SK-N-SH (cell line): Measurements from ENCODE around the gene WDR49. TPM values are rescaled to one million over a fixed set of nuclear protein-coding genes. Genes with fewer than 3 reads are reported as not detected.

ENCODE experiments used
- CTCF ChIA-PET: fragments of 300-600, 350-600 bp; formaldehyde crosslinking; extraction: SDS; loops from one replicate; lab custom pipeline; 2021; lab: Yijun Ruan, JAX
- POLR2A ChIA-PET: fragments of 350-600 bp; sonication (Branson Sonifier 250); formaldehyde crosslinking; extraction: SDS; loops from one replicate; lab custom pipeline; 2020; ENCODE audit warnings: antibody characterized with exemption, inconsistent platforms; lab: Yijun Ruan, JAX
- DNase-seq: peaks from one replicate; pipeline ENCODE4 v3.0.0; 2012
- H2AFZ ChIP-seq: fragments of 200-600 bp; sonication (generic); 2 replicates; pipeline ENCODE4 v1.8.1; 2016; ENCODE audit warnings: antibody characterized with exemption, mild to moderate bottlenecking, low read depth
- H3F3A ChIP-seq: fragments of 200-600 bp; sonication (generic); replicated peaks from 2 replicates; pipeline ENCODE3; 2016; ENCODE audit warnings: antibody characterized with exemption, mild to moderate bottlenecking; ENCODE audit not compliant: insufficient read depth
- H3K27ac ChIP-seq, 2 experiments: fragments of 200-500 bp in 1 of 2; fragments of 200-600 bp in 1 of 2; sonication (Bioruptor generic) in 1 of 2; sonication (generic), shearing (Covaris generic) in 1 of 2; 2 replicates each; pipeline versions ENCODE4 v1.5.1 to v1.6.1; 2014 to 2016; ENCODE audit warnings: low read depth in 2 of 2, inconsistent platforms in 1 of 2, low read length in 1 of 2, mild to moderate bottlenecking in 1 of 2, mixed read lengths in 1 of 2
- H3K27me3 ChIP-seq: fragments of 200-600 bp; sonication (generic), shearing (Covaris generic); 2 replicates; pipeline ENCODE4 v1.6.1; 2016; ENCODE audit warnings: mixed run types; ENCODE audit not compliant: insufficient read depth
- H3K36me3 ChIP-seq, 2 experiments: fragments of 200-500 bp in 1 of 2; fragments of 200-600 bp in 1 of 2; sonication (Bioruptor generic) in 1 of 2; sonication (generic) in 1 of 2; replicated peaks in 1 of 2; 2 replicates each; pipeline versions ENCODE3 to v1.5.1; 2014 to 2016; ENCODE audit warnings: low read length in 1 of 2, mild to moderate bottlenecking in 1 of 2; ENCODE audit not compliant: insufficient read depth in 2 of 2, control insufficient read depth in 1 of 2
- H3K4me1 ChIP-seq, 2 experiments: fragments of 200-500 bp in 1 of 2; fragments of 200-600 bp in 1 of 2; sonication (Bioruptor generic) in 1 of 2; sonication (generic), shearing (Covaris generic) in 1 of 2; 2 replicates each; pipeline versions ENCODE4 v1.5.1 to v1.6.1; 2014 to 2016; ENCODE audit warnings: low read depth in 1 of 2, low read length in 1 of 2, mixed run types in 1 of 2; ENCODE audit not compliant: insufficient read depth in 2 of 2, control insufficient read depth in 1 of 2
- H3K4me2 ChIP-seq: fragments of 200-600 bp; sonication (generic), shearing (Covaris generic); 2 replicates; pipeline ENCODE4 v1.6.1; 2017; ENCODE audit warnings: mixed run types
- H3K4me3 ChIP-seq, 2 experiments: fragments of 200-500 bp in 1 of 2; fragments of 200-600 bp in 1 of 2; sonication (Bioruptor generic) in 1 of 2; sonication (generic), shearing (Covaris generic) in 1 of 2; 2 replicates each; pipeline versions ENCODE4 v1.5.1 to v1.8.1; 2014 to 2016; ENCODE audit warnings: low read depth in 2 of 2, inconsistent platforms in 1 of 2, low read length in 1 of 2, mild to moderate bottlenecking in 1 of 2, mixed read lengths in 1 of 2, moderate library complexity in 1 of 2
- H3K79me2 ChIP-seq: fragments of 200-600 bp; sonication (generic); 2 replicates; pipeline ENCODE4 v1.8.1; 2017; ENCODE audit warnings: mild to moderate bottlenecking; ENCODE audit not compliant: insufficient read depth
- H3K9ac ChIP-seq: fragments of 200-600 bp; sonication (generic); 2 replicates; pipeline ENCODE4 v1.6.1; 2017; ENCODE audit warnings: mixed run types
- H3K9me2 ChIP-seq: fragments of 200-600 bp; sonication (generic); 2 replicates; pipeline ENCODE4 v1.6.1; 2017; ENCODE audit warnings: mixed run types
- H3K9me3 ChIP-seq: fragments of 200-600 bp; sonication (generic); 2 replicates; pipeline ENCODE4 v1.6.1; 2017; ENCODE audit warnings: mixed run types, mild to moderate bottlenecking, moderate library complexity
- H4K20me1 ChIP-seq: fragments of 200-600 bp; sonication (generic); 2 replicates; pipeline ENCODE4 v1.6.1; 2017; ENCODE audit warnings: mild to moderate bottlenecking, mixed run types; ENCODE audit not compliant: insufficient read depth
- ELF1 ChIP-seq: IDR thresholded peaks from 2 replicates; pipeline ENCODE4 v1.4.0; 2012
- FOXJ3 ChIP-seq: sonication (generic); formaldehyde crosslinking; IDR thresholded peaks from 2 replicates; pipeline ENCODE4 v1.5.1; 2020; ENCODE audit warnings: mild to moderate bottlenecking, missing genetic modification reagents
- FOXM1 ChIP-seq: IDR thresholded peaks from 2 replicates; pipeline ENCODE4 v1.4.0; 2012; ENCODE audit warnings: low read depth, mild to moderate bottlenecking
- GATA2 ChIP-seq: sonication (generic); formaldehyde crosslinking; IDR thresholded peaks from 2 replicates; pipeline ENCODE4 v1.5.0; 2020; ENCODE audit warnings: mild to moderate bottlenecking, missing genetic modification reagents
- JUND ChIP-seq: IDR thresholded peaks from 2 replicates; pipeline ENCODE4 v1.4.0; 2012
- MEF2A ChIP-seq: IDR thresholded peaks from 2 replicates; pipeline ENCODE4 v1.4.0; 2012; ENCODE audit warnings: low read depth, borderline replicate concordance
- POLR2AphosphoS5 ChIP-seq: IDR thresholded peaks from 2 replicates; pipeline ENCODE4 v1.6.1; 2012; ENCODE audit warnings: low read depth, low read length
- RAD21 ChIP-seq: IDR thresholded peaks from 2 replicates; pipeline ENCODE4 v1.6.1; 2012; ENCODE audit warnings: mild to moderate bottlenecking, low read length
- RFX5 ChIP-seq: IDR thresholded peaks from 2 replicates; pipeline ENCODE4 v1.6.1; 2012; ENCODE audit warnings: mild to moderate bottlenecking, improper control_type of control experiment, low read length
- RXRA ChIP-seq: IDR thresholded peaks from 2 replicates; pipeline ENCODE4 v1.4.0; 2012; ENCODE audit warnings: low read depth, mild to moderate bottlenecking, borderline replicate concordance
- SIN3A ChIP-seq: IDR thresholded peaks from 2 replicates; pipeline ENCODE4 v1.6.1; 2012; ENCODE audit warnings: low read depth, mild to moderate bottlenecking, low read length, moderate library complexity, borderline replicate concordance
- TCF12 ChIP-seq: IDR thresholded peaks from 2 replicates; pipeline ENCODE4 v1.4.0; 2012
- WGBS: methylation state at CpG from one replicate; pipeline ENCODE4 v1.1.6; 2017; ENCODE audit warnings: low lambda C conversion rate; 5-methylcytosine and 5-hydroxymethylcytosine counted together
- polyA plus RNA-seq, 3 experiments: library from polyadenylated mRNA; depleted of rRNA; stranded (reverse); fragments of >200 nt; gene quantifications; 2 replicates each; pipeline ENCODE4 v1.2.3, GENCODE V29; 2012
- TF ChIP-seq, protein P1 (sequence below): IDR thresholded peaks from 2 replicates; pipeline ENCODE4 v1.4.0; 2012; ENCODE audit warnings: low read depth
- TF ChIP-seq, protein P2 (sequence below): fragments of 200-600 bp; sonication (generic); IDR thresholded peaks from 2 replicates; pipeline ENCODE4 v1.6.1; 2017; ENCODE audit warnings: antibody characterized with exemption, mild to moderate bottlenecking, moderate library complexity
- TF ChIP-seq, protein P3 (sequence below): fragments of 150-350 bp; IDR thresholded peaks from 2 replicates; pipeline ENCODE4 v1.6.1; 2017; ENCODE audit warnings: antibody characterized with exemption, low read length, low read depth, borderline replicate concordance

Gene WDR49
- polyA plus RNA-seq, 1 of the 3 experiments (the other 2 are of a cell fraction), result not detected

DNA sequence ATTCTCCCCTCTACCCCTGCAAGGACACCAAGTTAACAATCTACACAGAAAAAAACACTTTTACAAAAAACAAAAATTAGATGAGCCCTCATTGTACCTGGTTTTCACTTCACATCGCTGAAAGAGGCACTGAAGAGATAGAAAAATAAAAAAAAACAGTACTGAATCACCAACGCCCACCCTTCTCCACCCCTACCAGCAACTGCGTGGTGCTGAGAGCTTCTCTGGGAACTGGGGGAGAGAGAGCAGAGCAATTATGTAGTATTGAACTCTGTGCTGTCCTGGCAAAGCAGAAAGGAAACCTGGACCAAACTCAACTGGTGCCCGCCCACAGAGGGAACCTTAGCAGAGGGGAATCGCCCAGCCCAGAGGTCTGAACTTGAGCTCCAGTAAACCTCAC is 44.6 kb downstream of the WDR49 start:
- H3K4me3 ChIP-seq, result no peak overlapping the region
- CTCF ChIA-PET, result interaction anchor here (0.8 kb wide), 1 partner anchor 218 kb away, joined by 3 read pairs; no protein-coding TSS in a partner anchor
- TF ChIP-seq, protein P1, sequence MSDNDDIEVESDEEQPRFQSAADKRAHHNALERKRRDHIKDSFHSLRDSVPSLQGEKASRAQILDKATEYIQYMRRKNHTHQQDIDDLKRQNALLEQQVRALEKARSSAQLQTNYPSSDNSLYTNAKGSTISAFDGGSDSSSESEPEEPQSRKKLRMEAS, result no peak
- TF ChIP-seq POLR2AphosphoS5, result no peak
- TF ChIP-seq RAD21, result no peak
- TF ChIP-seq FOXJ3 (CRISPR knock-in tag), result no peak
- no peak for TF ChIP-seq SIN3A
- no peak for TF ChIP-seq JUND
- no peak for TF ChIP-seq RFX5
- TF ChIP-seq ELF1, result no peak
- TF ChIP-seq GATA2 (CRISPR knock-in tag), result no peak
- TF ChIP-seq, protein P2, sequence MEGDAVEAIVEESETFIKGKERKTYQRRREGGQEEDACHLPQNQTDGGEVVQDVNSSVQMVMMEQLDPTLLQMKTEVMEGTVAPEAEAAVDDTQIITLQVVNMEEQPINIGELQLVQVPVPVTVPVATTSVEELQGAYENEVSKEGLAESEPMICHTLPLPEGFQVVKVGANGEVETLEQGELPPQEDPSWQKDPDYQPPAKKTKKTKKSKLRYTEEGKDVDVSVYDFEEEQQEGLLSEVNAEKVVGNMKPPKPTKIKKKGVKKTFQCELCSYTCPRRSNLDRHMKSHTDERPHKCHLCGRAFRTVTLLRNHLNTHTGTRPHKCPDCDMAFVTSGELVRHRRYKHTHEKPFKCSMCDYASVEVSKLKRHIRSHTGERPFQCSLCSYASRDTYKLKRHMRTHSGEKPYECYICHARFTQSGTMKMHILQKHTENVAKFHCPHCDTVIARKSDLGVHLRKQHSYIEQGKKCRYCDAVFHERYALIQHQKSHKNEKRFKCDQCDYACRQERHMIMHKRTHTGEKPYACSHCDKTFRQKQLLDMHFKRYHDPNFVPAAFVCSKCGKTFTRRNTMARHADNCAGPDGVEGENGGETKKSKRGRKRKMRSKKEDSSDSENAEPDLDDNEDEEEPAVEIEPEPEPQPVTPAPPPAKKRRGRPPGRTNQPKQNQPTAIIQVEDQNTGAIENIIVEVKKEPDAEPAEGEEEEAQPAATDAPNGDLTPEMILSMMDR, result no peak
- no peak for TF ChIP-seq TCF12
- TF ChIP-seq, all 33 proteins: peak for 0
- Histone ChIP-seq H3K4me1 (no peaks in the 10 kb centered on the region), H3K9me3 (no peaks in the 10 kb centered on the region), H3K27me3 (no peaks in the 10 kb centered on the region), H3K27ac (no peak overlapping the region), H3K9ac (no peak overlapping the region), H3F3A (no peaks in the 10 kb centered on the region), H4K20me1 (no peaks in the 10 kb centered on the region), H3K36me3 (no peaks in the 10 kb centered on the region), H3K79me2 (no peaks in the 10 kb centered on the region), H2AFZ (no peak overlapping the region), H3K9me2 (no peaks in the 10 kb centered on the region), H3K4me2 (no peak overlapping the region)
- no peak for DNase-seq
- 12% methylated on average over 3 of the region's 5 CpGs for WGBS
- POLR2A ChIA-PET, result no interaction called here

DNA sequence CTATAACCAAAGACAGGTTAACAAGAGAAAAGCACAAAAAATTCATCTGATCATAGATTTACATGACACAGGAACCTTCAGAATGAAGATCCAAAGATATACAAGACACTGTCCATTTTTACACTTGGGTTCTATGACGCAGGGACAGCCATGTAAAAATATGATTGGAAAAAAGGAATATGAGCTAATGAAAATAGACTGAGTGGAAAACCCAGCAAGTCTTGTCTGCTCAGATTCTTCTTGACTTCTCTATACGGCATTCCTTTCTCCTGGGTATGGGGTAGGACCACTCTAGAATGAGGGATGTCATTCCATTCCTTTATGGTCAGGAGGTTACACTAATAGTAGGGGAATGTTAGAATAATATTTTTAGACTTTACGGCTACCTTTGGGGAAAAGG is 46.9 kb downstream of the WDR49 start:
- Histone ChIP-seq H3K4me2 (no peak overlapping the region), H3K9me3 (no peaks in the 10 kb centered on the region), H4K20me1 (no peaks in the 10 kb centered on the region), H3K27me3 (no peaks in the 10 kb centered on the region), H3K4me1 (no peaks in the 10 kb centered on the region), H3K4me3 (no peak overlapping the region), H3K9me2 (no peaks in the 10 kb centered on the region), H2AFZ (no peak overlapping the region), H3K9ac (no peak overlapping the region), H3K79me2 (no peaks in the 10 kb centered on the region), H3K36me3 (no peaks in the 10 kb centered on the region), H3F3A (no peaks in the 10 kb centered on the region), H3K27ac (no peak overlapping the region)
- WGBS, result 34% methylated on average over 3 of the region's 3 CpGs
- ChIA-PET CTCF (interaction anchor here (0.9 kb wide), 1 partner anchor 85 kb away, joined by 3 read pairs; no protein-coding TSS in a partner anchor), POLR2A (no interaction called here)
- no peak for DNase-seq
- TF ChIP-seq MEF2A (no peak), RXRA (no peak), FOXJ3 (CRISPR knock-in tag) (no peak), FOXM1 (no peak)
- TF ChIP-seq, protein P3, sequence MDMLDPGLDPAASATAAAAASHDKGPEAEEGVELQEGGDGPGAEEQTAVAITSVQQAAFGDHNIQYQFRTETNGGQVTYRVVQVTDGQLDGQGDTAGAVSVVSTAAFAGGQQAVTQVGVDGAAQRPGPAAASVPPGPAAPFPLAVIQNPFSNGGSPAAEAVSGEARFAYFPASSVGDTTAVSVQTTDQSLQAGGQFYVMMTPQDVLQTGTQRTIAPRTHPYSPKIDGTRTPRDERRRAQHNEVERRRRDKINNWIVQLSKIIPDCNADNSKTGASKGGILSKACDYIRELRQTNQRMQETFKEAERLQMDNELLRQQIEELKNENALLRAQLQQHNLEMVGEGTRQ, result no peak
- TF ChIP-seq, protein P1, result no peak
